SK-N-SH treated with all-trans-retinoic acid at 6 μM for 48 hours (cell line): Measurements from ENCODE around the gene GRK2.

Source experiments
- ATAC-seq: fragments of 200-7000 bp; cut with Tn5 transposase; 3 replicates; pipeline ENCODE4 v1.9.1; 2020; ENCODE audit warnings: mild to moderate bottlenecking, moderate library complexity
- ARNTL ChIP-seq: fragments of 450-650 bp; formaldehyde crosslinking; IDR thresholded peaks from 2 replicates; pipeline ENCODE4 v1.5.0; 2020; ENCODE audit warnings: low read depth, mild to moderate bottlenecking, moderate library complexity, borderline replicate concordance
- BACH2 ChIP-seq: fragments of 250-450 bp; sonication (Bioruptor Pico); IDR thresholded peaks from 2 replicates; pipeline ENCODE4 v1.9.0; 2021; ENCODE audit warnings: mild to moderate bottlenecking, borderline replicate concordance
- CREB5 ChIP-seq: fragments of 250-450 bp; sonication (Bioruptor Pico); IDR thresholded peaks from 2 replicates; pipeline ENCODE4 v1.5.1; 2020; ENCODE audit warnings: low read depth, mild to moderate bottlenecking, moderate library complexity
- CSDC2 ChIP-seq: fragments of 250-450 bp; sonication (Bioruptor Pico); IDR thresholded peaks from 2 replicates; pipeline ENCODE4 v1.5.0; 2020; ENCODE audit warnings: mild to moderate bottlenecking, moderate library complexity
- CSRNP3 ChIP-seq: fragments of 250-450 bp; sonication (Bioruptor Pico); IDR thresholded peaks from 2 replicates; pipeline ENCODE4 v1.5.1; 2021; ENCODE audit warnings: mild to moderate bottlenecking, moderate library complexity
- ESRRG ChIP-seq: fragments of 250-450 bp; sonication (Bioruptor Pico); IDR thresholded peaks from 2 replicates; pipeline ENCODE4 v1.6.1; 2021; ENCODE audit warnings: mild to moderate bottlenecking
- GLIS3 ChIP-seq: fragments of 250-450 bp; sonication (Bioruptor Pico); IDR thresholded peaks from 2 replicates; pipeline ENCODE4 v1.5.0; 2020; ENCODE audit warnings: mild to moderate bottlenecking, moderate library complexity
- OSR1 ChIP-seq: fragments of 250-450 bp; sonication (Bioruptor Pico); IDR thresholded peaks from 2 replicates; pipeline ENCODE4 v1.8.0; 2022; ENCODE audit warnings: moderate library complexity, mild to moderate bottlenecking, inconsistent platforms
- PATZ1 ChIP-seq: fragments of 250-450 bp; sonication (Bioruptor Pico); IDR thresholded peaks from 2 replicates; pipeline ENCODE4 v1.8.0; 2020; ENCODE audit warnings: mild to moderate bottlenecking, moderate library complexity, borderline replicate concordance
- PPARA ChIP-seq: fragments of 250-450 bp; sonication (Bioruptor Pico); IDR thresholded peaks from 2 replicates; pipeline ENCODE4 v1.5.0; 2020; ENCODE audit warnings: mild to moderate bottlenecking, borderline replicate concordance
- SNAI2 ChIP-seq: fragments of 250-450 bp; sonication (Bioruptor Pico); IDR thresholded peaks from 2 replicates; pipeline ENCODE4 v1.5.0; 2020; ENCODE audit warnings: mild to moderate bottlenecking, moderate library complexity
- TCF4 ChIP-seq: fragments of 250-450 bp; sonication (Bioruptor Pico); IDR thresholded peaks from 2 replicates; pipeline ENCODE4 v1.8.0; 2021; ENCODE audit warnings: mild to moderate bottlenecking, moderate library complexity, borderline replicate concordance
- TOX ChIP-seq: fragments of 250-450 bp; sonication (Bioruptor Pico); IDR thresholded peaks from 2 replicates; pipeline ENCODE4 v1.8.0; 2021; ENCODE audit warnings: mild to moderate bottlenecking, moderate library complexity, borderline replicate concordance
- TSHZ2 ChIP-seq: fragments of 250-450 bp; sonication (Bioruptor Pico); IDR thresholded peaks from 2 replicates; pipeline ENCODE4 v1.5.0; 2020; ENCODE audit warnings: mild to moderate bottlenecking, moderate library complexity
- ZC3H10 ChIP-seq: fragments of 250-450 bp; sonication (Bioruptor Pico); IDR thresholded peaks from 2 replicates; pipeline ENCODE4 v1.5.1; 2021; ENCODE audit warnings: mild to moderate bottlenecking, moderate library complexity
- ZFP3 ChIP-seq: fragments of 250-450 bp; sonication (Bioruptor Pico); IDR thresholded peaks from 2 replicates; pipeline ENCODE4 v1.5.0; 2020; ENCODE audit warnings: mild to moderate bottlenecking, moderate library complexity
- ZFP30 ChIP-seq: fragments of 450-650 bp; formaldehyde crosslinking; IDR thresholded peaks from 2 replicates; pipeline ENCODE4 v1.5.0; 2022; ENCODE audit warnings: mild to moderate bottlenecking, moderate library complexity
- ZNF565 ChIP-seq: fragments of 450-650 bp; formaldehyde crosslinking; conservative IDR thresholded peaks from 2 replicates; pipeline ENCODE4 v1.5.0; 2020; ENCODE audit warnings: low read depth, mild to moderate bottlenecking, moderate library complexity
- ZNF70 ChIP-seq: fragments of 450-650 bp; formaldehyde crosslinking; IDR thresholded peaks from 2 replicates; pipeline ENCODE4 v1.5.0; 2020; ENCODE audit warnings: mild to moderate bottlenecking, moderate library complexity
- ZNF8 ChIP-seq: fragments of 450-650 bp; formaldehyde crosslinking; IDR thresholded peaks from 2 replicates; pipeline ENCODE4 v1.5.0; 2020; ENCODE audit warnings: mild to moderate bottlenecking, moderate library complexity

GRK2 gene

GRCh38 chr11:67295846-67296245 is 29.6 kb downstream of the GRK2 start:
- no peak for TF ChIP-seq BACH2 (CRISPR knock-in tag)
- TF ChIP-seq PATZ1 (CRISPR knock-in tag): no peak
- TF ChIP-seq ZNF70 (CRISPR knock-in tag): no peak
- no peak for TF ChIP-seq CSRNP3 (CRISPR knock-in tag)
- TF ChIP-seq ZFP3 (CRISPR knock-in tag): no peak
- TF ChIP-seq ZNF8 (CRISPR knock-in tag): no peak
- no peak for TF ChIP-seq ZNF565
- no peak for TF ChIP-seq TCF4
- TF ChIP-seq CREB5 (CRISPR knock-in tag): no peak
- no peak for TF ChIP-seq TOX (CRISPR knock-in tag)
- no peak for TF ChIP-seq PPARA (CRISPR knock-in tag)
- TF ChIP-seq TSHZ2 (CRISPR knock-in tag): no peak
- no peak for TF ChIP-seq ZFP30 (CRISPR knock-in tag)
- no peak for TF ChIP-seq ZC3H10 (CRISPR knock-in tag)
- no peak for TF ChIP-seq SNAI2 (CRISPR knock-in tag)
- no peak for TF ChIP-seq CSDC2 (CRISPR knock-in tag)
- no peak for TF ChIP-seq GLIS3 (CRISPR knock-in tag)
- TF ChIP-seq OSR1 (CRISPR knock-in tag): no peak
- no peak for TF ChIP-seq ESRRG (CRISPR knock-in tag)
- TF ChIP-seq ARNTL (CRISPR knock-in tag): no peak
- ATAC-seq: no peak

GRCh38 chr11:67298786-67299185 is 32.5 kb downstream of the GRK2 start:
- no peak for ATAC-seq
- TF ChIP-seq ZFP3 (CRISPR knock-in tag) (no peak), ZC3H10 (CRISPR knock-in tag) (no peak), CSRNP3 (CRISPR knock-in tag) (no peak), OSR1 (CRISPR knock-in tag) (no peak), ESRRG (CRISPR knock-in tag) (no peak)

GRCh38 chr11:67299471-67300191 is 33.4 kb downstream of the GRK2 start:
- no peak for ATAC-seq
- no peak for TF ChIP-seq CREB5 (CRISPR knock-in tag)
- TF ChIP-seq OSR1 (CRISPR knock-in tag): no peak
- TF ChIP-seq TSHZ2 (CRISPR knock-in tag): no peak
- TF ChIP-seq ARNTL (CRISPR knock-in tag): no peak
- no peak for TF ChIP-seq PATZ1 (CRISPR knock-in tag)
- TF ChIP-seq ZFP3 (CRISPR knock-in tag): no peak
- TF ChIP-seq SNAI2 (CRISPR knock-in tag): no peak
- TF ChIP-seq ESRRG (CRISPR knock-in tag): no peak
